Thoracic aorta (tissue), 2 donors: ENCODE measurements around the gene TUBA1C. TPM values are rescaled to one million over a fixed set of nuclear protein-coding genes. Genes with fewer than 3 reads are reported as not detected.

Experiments used
- ATAC-seq: fragments of 150-250 bp; one replicate; pipeline ENCODE4 v1.8.0; 2017; ENCODE audit warnings: low read depth; ENCODE audit not compliant: insufficient number of reproducible peaks, low FRiP score
- DNase-seq: peaks from one replicate; pipeline ENCODE4 v3.0.0-alpha.2; 2020; ENCODE audit warnings: low spot score
- H3K27ac ChIP-seq, 2 donors: fragments of 200-600 bp; sonication (generic); 1 replicate in 1 of 2; 2 replicates in 1 of 2; pipeline ENCODE4 v1.5.1; 2016; ENCODE audit warnings: mild to moderate bottlenecking in 2 of 2, moderate library complexity in 2 of 2
- H3K27me3 ChIP-seq: fragments of 200-600 bp; sonication (generic); replicated peaks from 2 replicates; pipeline ENCODE4 v1.6.0; 2016; ENCODE audit warnings: mild to moderate bottlenecking; ENCODE audit not compliant: insufficient read depth
- H3K36me3 ChIP-seq: fragments of 200-600 bp; sonication (generic); one replicate; pipeline ENCODE4 v1.5.1; 2016
- H3K4me1 ChIP-seq, 2 donors: fragments of 200-600 bp; sonication (generic); 1 replicate in 1 of 2; 2 replicates in 1 of 2; pipeline versions ENCODE4 v1.5.1 to v1.6.0; 2016; ENCODE audit warnings: low read depth in 2 of 2, mild to moderate bottlenecking in 1 of 2; ENCODE audit not compliant: control insufficient read depth in 1 of 2
- H3K4me3 ChIP-seq: fragments of 200-600 bp; sonication (generic); 2 replicates; pipeline ENCODE4 v1.5.1; 2016; ENCODE audit warnings: mild to moderate bottlenecking
- H3K9me3 ChIP-seq: fragments of 200-600 bp; sonication (generic); 2 replicates; pipeline ENCODE4 v1.5.1; 2016
- total RNA-seq, 2 donors: library from RNA; depleted of rRNA; stranded (reverse); fragments of >200 nt; gene quantifications; one replicate each; pipeline versions ENCODE4 v1.1.0 to v1.2.3, GENCODE V29; 2016
- TF ChIP-seq, protein P1 (sequence below): fragments of 200-600 bp; sonication (generic); IDR thresholded peaks from one replicate; pipeline ENCODE4 v1.5.1; 2019; ENCODE audit warnings: antibody characterized with exemption

Gene TUBA1C
- total RNA-seq, 2 donors from 2014 or later, result 239 to 277 TPM

- no peaks in the 10 kb centered on the region for H3K9me3 ChIP-seq
- ATAC-seq, result peak; percentile 98
Measured at GRCh38 chr12:49322708-49323523, 58.0 kb downstream of the TUBA1C start, which contains the start of gene TROAP. Gene TROAP (plus strand): TSS chr12:49323255. CDS start chr12:49323609, 354 bp downstream.

GRCh38 chr12:49323524-49324097 lies 58.7 kb downstream of the TUBA1C start:
- Histone ChIP-seq H3K27ac (no peak overlapping the region), H3K36me3 (no peaks in the 10 kb centered on the region), H3K4me3 (peak overlapping the region; percentile 93), H3K27me3 (no peaks in the 10 kb centered on the region), H3K4me1 (peaks cover 11 to 16% of the 10 kb centered on the region in 2 donors), H3K9me3 (no peaks in the 10 kb centered on the region)
- TF ChIP-seq, protein P1, sequence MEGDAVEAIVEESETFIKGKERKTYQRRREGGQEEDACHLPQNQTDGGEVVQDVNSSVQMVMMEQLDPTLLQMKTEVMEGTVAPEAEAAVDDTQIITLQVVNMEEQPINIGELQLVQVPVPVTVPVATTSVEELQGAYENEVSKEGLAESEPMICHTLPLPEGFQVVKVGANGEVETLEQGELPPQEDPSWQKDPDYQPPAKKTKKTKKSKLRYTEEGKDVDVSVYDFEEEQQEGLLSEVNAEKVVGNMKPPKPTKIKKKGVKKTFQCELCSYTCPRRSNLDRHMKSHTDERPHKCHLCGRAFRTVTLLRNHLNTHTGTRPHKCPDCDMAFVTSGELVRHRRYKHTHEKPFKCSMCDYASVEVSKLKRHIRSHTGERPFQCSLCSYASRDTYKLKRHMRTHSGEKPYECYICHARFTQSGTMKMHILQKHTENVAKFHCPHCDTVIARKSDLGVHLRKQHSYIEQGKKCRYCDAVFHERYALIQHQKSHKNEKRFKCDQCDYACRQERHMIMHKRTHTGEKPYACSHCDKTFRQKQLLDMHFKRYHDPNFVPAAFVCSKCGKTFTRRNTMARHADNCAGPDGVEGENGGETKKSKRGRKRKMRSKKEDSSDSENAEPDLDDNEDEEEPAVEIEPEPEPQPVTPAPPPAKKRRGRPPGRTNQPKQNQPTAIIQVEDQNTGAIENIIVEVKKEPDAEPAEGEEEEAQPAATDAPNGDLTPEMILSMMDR, result no peak
- DNase-seq, result no peak
- no peak for ATAC-seq

More at GRCh38 chr12:49322708-49323523, 58.0 kb downstream of the TUBA1C start, which contains the start of gene TROAP:
- H3K27ac ChIP-seq, result no peak within 1 kb of the TSS
- H3K4me1 ChIP-seq, result peaks cover 11 to 16% of the 10 kb centered on the region in 2 donors
- DNase-seq, result peak; percentile 87
- peak within 1 kb of the TSS; percentile 93 for H3K4me3 ChIP-seq
- H3K27me3 ChIP-seq, result no peaks in the 10 kb centered on the region
- H3K36me3 ChIP-seq, result no peaks in the 10 kb centered on the region
- TF ChIP-seq, protein P1, result no peak

Other genes with a start within 250 kb of the TUBA1C start
- gene PRKAG1, start 246.3 kb upstream of the TUBA1C start, total RNA-seq, result 10 to 100 TPM; 53.2 to 68.1 TPM
- gene KMT2D, start 204.3 kb upstream of the TUBA1C start, total RNA-seq, result 100 to 1,000 TPM in 1 of 2 donors, 10 to 100 TPM in 1; 56.5 to 101 TPM
- 1 to 10 TPM in 1 of 2 donors, not detected in 1; 1.3 TPM for gene RHEBL1, start 195.1 kb upstream of the TUBA1C start, total RNA-seq
- gene DHH, start 170.3 kb upstream of the TUBA1C start, total RNA-seq, result 1 to 10 TPM; 1.2 to 2.4 TPM
- 10 to 100 TPM; 77.7 to 93.4 TPM for gene LMBR1L, start 154.2 kb upstream of the TUBA1C start, total RNA-seq
- 100 to 1,000 TPM; 501 to 945 TPM for gene TUBA1B, start 133.7 kb upstream of the TUBA1C start, total RNA-seq
- 100 to 1,000 TPM; 107 to 259 TPM for gene TUBA1A, start 76.0 kb upstream of the TUBA1C start, total RNA-seq
- gene PRPH, start 30.1 kb downstream of the TUBA1C start, total RNA-seq, result 1 to 10 TPM in 1 of 2 donors, not detected in 1; 2.5 TPM
- gene TROAP, start 58.2 kb downstream of the TUBA1C start, total RNA-seq, result under 1 TPM; 0.27 to 0.99 TPM
- gene C1QL4, start 72.1 kb downstream of the TUBA1C start, total RNA-seq, result not detected
- gene DNAJC22, start 81.8 kb downstream of the TUBA1C start, total RNA-seq, result 1 to 10 TPM in 1 of 2 donors, under 1 TPM in 1; 0.68 to 1.5 TPM
- 10 to 100 TPM; 11.5 to 31.4 TPM for gene SPATS2, start 102.4 kb downstream of the TUBA1C start, total RNA-seq